KMS-11 (cell line): Measurements from ENCODE around the gene FXYD7.

Experiments
- H2AFZ ChIP-seq: fragments of 200-600 bp; sonication (generic); 2 replicates; pipeline ENCODE4 v1.6.1; 2016; ENCODE audit warnings: antibody characterized with exemption, mixed run types, low read depth
- H3K27ac ChIP-seq: fragments of 200-600 bp; sonication (generic); 2 replicates; pipeline ENCODE4 v1.6.1; 2016; ENCODE audit warnings: mild to moderate bottlenecking, mixed run types
- H3K27me3 ChIP-seq: fragments of 200-600 bp; sonication (generic); 2 replicates; pipeline ENCODE4 v1.6.1; 2017; ENCODE audit warnings: mild to moderate bottlenecking, low read depth, mixed run types, moderate library complexity; ENCODE audit not compliant: insufficient read depth
- H3K36me3 ChIP-seq: fragments of 200-600 bp; sonication (generic); 2 replicates; pipeline ENCODE4 v1.6.1; 2017; ENCODE audit warnings: mild to moderate bottlenecking, mixed run types; ENCODE audit not compliant: insufficient read depth
- H3K4me1 ChIP-seq: fragments of 200-600 bp; sonication (generic); 2 replicates; pipeline ENCODE4 v1.6.1; 2016; ENCODE audit warnings: mild to moderate bottlenecking, low read depth, mixed run types; ENCODE audit not compliant: poor library complexity, severe bottlenecking
- H3K4me2 ChIP-seq: fragments of 200-600 bp; sonication (generic); 2 replicates; pipeline ENCODE4 v1.7.0; 2016; ENCODE audit warnings: mild to moderate bottlenecking, mixed run types
- H3K4me3 ChIP-seq: fragments of 200-600 bp; sonication (generic); IDR thresholded peaks from 2 replicates; pipeline ENCODE4 v1.6.1; 2017; ENCODE audit warnings: low read depth, low read length, mixed read lengths; ENCODE audit not compliant: insufficient read depth
- H3K79me2 ChIP-seq: fragments of 200-600 bp; sonication (generic); 2 replicates; pipeline ENCODE4 v1.6.1; 2016; ENCODE audit warnings: low read depth, mixed run types; ENCODE audit not compliant: insufficient read depth
- H3K9ac ChIP-seq: fragments of 200-600 bp; sonication (generic); 2 replicates; pipeline ENCODE4 v1.6.1; 2016; ENCODE audit warnings: mild to moderate bottlenecking, mixed run types
- H4K20me1 ChIP-seq: fragments of 200-600 bp; sonication (generic); 2 replicates; pipeline ENCODE4 v1.6.1; 2016; ENCODE audit warnings: mild to moderate bottlenecking, mixed run types; ENCODE audit not compliant: insufficient read depth
- CTCF ChIP-seq: fragments of 200-600 bp; sonication (generic); conservative IDR thresholded peaks from 2 replicates; pipeline ENCODE4 v1.6.1; 2017; ENCODE audit warnings: low read depth, mild to moderate bottlenecking, antibody characterized with exemption, low read length, moderate library complexity, mixed read lengths

Gene FXYD7

GRCh38 chr19:35202722-35203688 is 60.0 kb downstream of the FXYD7 start:
- no peaks in the 10 kb centered on the region for H3K79me2 ChIP-seq
- H3K4me3 ChIP-seq: no peak overlapping the region
- no peak overlapping the region for H3K27ac ChIP-seq
- H3K4me1 ChIP-seq: peaks cover 43% of the 10 kb centered on the region
- no peak for TF ChIP-seq CTCF
- no peaks in the 10 kb centered on the region; the same call in 1 of the 2 replicates for H3K27me3 ChIP-seq
- H3K36me3 ChIP-seq: no peaks in the 10 kb centered on the region
- no peak overlapping the region for H3K4me2 ChIP-seq
- H3K9ac ChIP-seq: no peak overlapping the region
- H2AFZ ChIP-seq: no peak overlapping the region
- no peaks in the 10 kb centered on the region for H4K20me1 ChIP-seq
